HepG2 (cell line): Measurements from ENCODE around the gene BPI. TPM values are rescaled to one million over a fixed set of nuclear protein-coding genes. Genes with fewer than 3 reads are reported as not detected.

Experiments used
- ATAC-seq: fragments of 200-7000 bp; cut with Tn5 transposase; 3 replicates; pipeline ENCODE4 v1.9.1; 2020; ENCODE audit warnings: mild to moderate bottlenecking, moderate library complexity
- BruUV-seq: library from RNA; stranded (reverse); fragments of 400-500 nt; replicated peaks from 2 replicates; lab custom pipeline; 2021; lab: Mats Ljungman, UMichigan
- CTCF ChIA-PET: fragments of 300-600 bp; formaldehyde crosslinking; extraction: SDS; loops from one replicate; lab custom pipeline; 2021; ENCODE audit warnings: low total read pairs, inconsistent platforms, low intra/inter-chr PET ratio; lab: Yijun Ruan, JAX
- POLR2A ChIA-PET: fragments of 350-600 bp; sonication (Branson Sonifier 250); formaldehyde crosslinking; loops from one replicate; lab custom pipeline; 2020; ENCODE audit warnings: antibody characterized with exemption, inconsistent platforms; lab: Yijun Ruan, JAX
- DNase-seq: peaks from one replicate; pipeline ENCODE4 v3.0.0-alpha.2; 2015; ENCODE audit warnings: low spot score
- FAIRE-seq: peaks from 3 replicates; lab custom pipeline; 2011; peaks lifted over from hg19 to GRCh38; lab: Jason Lieb, UNC
- H2AFZ ChIP-seq: one replicate; pipeline ENCODE4 v1.6.1; 2011; ENCODE audit warnings: low read length, inconsistent platforms
- H3K27ac ChIP-seq: fragments of 300-600 bp; 3 replicates; pipeline ENCODE4 v1.8.0; 2011; ENCODE audit warnings: mixed run types, mild to moderate bottlenecking, mixed read lengths, low read length, inconsistent platforms; ENCODE audit not compliant: insufficient read depth; ENCODE audit errors: extremely low read length
- H3K27me3 ChIP-seq, 2 experiments: fragments of 200-600 bp in 1 of 2; 2 replicates in 1 of 2; 3 replicates in 1 of 2; pipeline versions ENCODE4 v1.6.0 to v1.8.0; 2011; ENCODE audit warnings: low read length in 2 of 2, mild to moderate bottlenecking in 2 of 2, moderate library complexity in 2 of 2, inconsistent platforms in 1 of 2; ENCODE audit not compliant: insufficient read depth in 2 of 2, control insufficient read depth in 1 of 2
- H3K36me3 ChIP-seq, 2 experiments: fragments of 200-600 bp in 1 of 2; replicated peaks in 1 of 2; 2 replicates in 1 of 2; 3 replicates in 1 of 2; pipeline versions ENCODE4 v1.5.1 to v1.8.0; 2011; ENCODE audit warnings: low read length in 2 of 2, inconsistent platforms in 1 of 2; ENCODE audit not compliant: insufficient read depth in 2 of 2, control insufficient read depth in 1 of 2
- H3K4me1 ChIP-seq: 2 replicates; pipeline ENCODE4 v1.5.1; 2012; ENCODE audit warnings: low read length, inconsistent platforms; ENCODE audit not compliant: insufficient read depth
- H3K4me2 ChIP-seq: 2 replicates; pipeline ENCODE4 v1.6.0; 2011; ENCODE audit warnings: low read depth, low read length, inconsistent platforms
- H3K4me3 ChIP-seq, 3 experiments: fragments of 200-600 bp in 1 of 3; sonication (generic), shearing (Covaris generic) in 1 of 3; replicated peaks in 1 of 3; 2 replicates each; pipeline ENCODE4 v1.5.1; 2011 to 2016; ENCODE audit warnings: low read length in 3 of 3, inconsistent platforms in 2 of 3, low read depth in 2 of 3, mild to moderate bottlenecking in 2 of 3, control low read depth in 1 of 3, mixed read lengths in 1 of 3; ENCODE audit not compliant: insufficient read depth in 1 of 3
- H3K79me2 ChIP-seq: one replicate; pipeline ENCODE4 v1.6.1; 2011; ENCODE audit warnings: low read length, inconsistent platforms; ENCODE audit not compliant: insufficient read depth
- H3K9ac ChIP-seq: 2 replicates; pipeline ENCODE4 v1.6.0; 2011; ENCODE audit warnings: mild to moderate bottlenecking, low read depth, low read length, inconsistent platforms; ENCODE audit not compliant: insufficient read depth
- H3K9me3 ChIP-seq: 2 replicates; pipeline ENCODE4 v1.5.1; 2012; ENCODE audit warnings: mild to moderate bottlenecking, low read length
- H4K20me1 ChIP-seq: 2 replicates; pipeline ENCODE4 v1.6.0; 2011; ENCODE audit warnings: inconsistent platforms, mild to moderate bottlenecking, low read length, moderate library complexity; ENCODE audit not compliant: insufficient read depth
- ARID3A ChIP-seq: IDR thresholded peaks from 2 replicates; pipeline ENCODE4 v1.6.1; 2012; ENCODE audit warnings: low read depth, low read length, improper control_type of control experiment
- CERS6 ChIP-seq: sonication (generic); formaldehyde crosslinking; IDR thresholded peaks from 2 replicates; pipeline ENCODE4 v1.5.0; 2020; ENCODE audit warnings: missing genetic modification reagents
- HCFC1 ChIP-seq: fragments of 150-350 bp; IDR thresholded peaks from 2 replicates; pipeline ENCODE4 v1.6.1; 2014; ENCODE audit warnings: low read depth, low read length
- MAFK ChIP-seq, 2 experiments: IDR thresholded peaks in 1 of 2; conservative IDR thresholded peaks in 1 of 2; 2 replicates each; pipeline ENCODE4 v1.6.1; 2011; ENCODE audit warnings: improper control_type of control experiment in 2 of 2, low read length in 2 of 2
- NFE2L2 ChIP-seq: fragments of 150-350 bp; IDR thresholded peaks from 2 replicates; pipeline ENCODE4 v1.6.1; 2014; ENCODE audit warnings: low read length
- NR3C1 ChIP-seq: sonication (generic); formaldehyde crosslinking; IDR thresholded peaks from 2 replicates; pipeline ENCODE4 v1.4.0; 2020; ENCODE audit warnings: missing genetic modification reagents
- PRDM10 ChIP-seq: sonication (generic); formaldehyde crosslinking; IDR thresholded peaks from 2 replicates; pipeline ENCODE4 v1.4.0; 2020; ENCODE audit warnings: low read depth, missing genetic modification reagents
- ZFP62 ChIP-seq: sonication (generic); formaldehyde crosslinking; IDR thresholded peaks from 2 replicates; pipeline ENCODE4 v1.4.0; 2020; ENCODE audit warnings: missing genetic modification reagents
- ZMYM3 ChIP-seq: sonication (generic); formaldehyde crosslinking; IDR thresholded peaks from 2 replicates; pipeline ENCODE4 v1.5.1; 2020; ENCODE audit warnings: mild to moderate bottlenecking, missing genetic modification reagents
- ZNF773 ChIP-seq: sonication (generic); formaldehyde crosslinking; IDR thresholded peaks from 2 replicates; pipeline ENCODE4 v1.4.0; 2020; ENCODE audit warnings: missing genetic modification reagents, borderline replicate concordance
- ZNF883 ChIP-seq: sonication (generic); formaldehyde crosslinking; IDR thresholded peaks from 2 replicates; pipeline ENCODE4 v1.5.1; 2020; ENCODE audit warnings: mild to moderate bottlenecking, missing genetic modification reagents; ENCODE audit errors: not compliant biosample characterization
- WGBS: methylation state at CpG from one replicate; pipeline ENCODE4 v1.1.6; 2017; ENCODE audit warnings: low lambda C conversion rate; 5-methylcytosine and 5-hydroxymethylcytosine counted together
- in situ Hi-C: cut with HindIII; loops from 2 replicates; pipeline ENCODE4 v1.10.0; 2017; ENCODE audit warnings: low pct_unique_long_range_greater_than_20kb; ENCODE audit not compliant: extremely low pct_ligation_motif_present
- intact Hi-C: fragments of 100-400 bp; cut with micrococcal nuclease; formaldehyde crosslinking; loops from one replicate; pipeline ENCODE4 v1.10.0; 2022; ENCODE audit not compliant: unreplicated experiment
- polyA plus RNA-seq, 8 experiments: library from polyadenylated mRNA; depleted of rRNA in 3 of 8; stranded (reverse) in 7 of 8; unstranded in 1 of 8; fragments of >200 nt; fragmentation: Illumina TruSeq in 4 of 8; extraction: Trizol in 4 of 8; gene quantifications; 2 replicates each; pipeline versions ENCODE4 v1.2.1 to v1.2.3, GENCODE V29; 2011 to 2016; ENCODE audit warnings: low read depth in 4 of 8, missing spikeins in 1 of 8, mixed read lengths in 1 of 8; ENCODE audit not compliant: insufficient read depth in 1 of 8
- total RNA-seq, 5 experiments: library from RNA; depleted of rRNA; stranded (reverse); fragments of >200 nt; fragmentation: Illumina TruSeq; extraction: Trizol; gene quantifications; 2 replicates each; pipeline ENCODE4 v1.2.3, GENCODE V29; 2016; ENCODE audit warnings: low read depth in 1 of 5

Gene BPI
- total and polyA plus RNA-seq, 2 of the 13 experiments (the other 11 are each of a cell fraction or from before 2014, with no cell fraction given): not detected

GRCh38 chr20:38294076-38294591, 9.8 kb upstream of the BPI start:
- TF ChIP-seq NFE2L2: 0 out of 2 replicates have a peak, but pooled peaks have one; percentile 42
- TF ChIP-seq ZNF773: no peak
- 0 out of 4 replicates have a peak, but pooled peaks of 1 of the 2 experiments have one; percentile 6 for TF ChIP-seq MAFK (conservative IDR thresholded peaks at IDR 0.05 in 1 of 2, IDR thresholded peaks at IDR 0.05 in 1 of 2; ENCODE audit: low read length in 2 of 2)
- H3K9ac ChIP-seq: no peak overlapping the region
- CTCF ChIA-PET: no interaction called here
- no peak overlapping the region for H2AFZ ChIP-seq
- no peaks in the 10 kb centered on the region for H3K9me3 ChIP-seq
- H4K20me1 ChIP-seq: no peaks in the 10 kb centered on the region
- 34% methylated on average over 8 of the region's 11 CpGs for WGBS
- peaks cover 15% of the 10 kb centered on the region for H3K4me1 ChIP-seq
- no peak overlapping the region for H3K27ac ChIP-seq
- H3K4me2 ChIP-seq: no peak overlapping the region
- H3K36me3 ChIP-seq: no peaks in the 10 kb centered on the region
- in situ Hi-C loops (no loop called here), intact Hi-C loops (loop anchor here (5.0 kb wide), 1 partner anchor 237 kb away; no protein-coding TSS in a partner anchor)
- no peak for ATAC-seq
- H3K4me3 ChIP-seq: no peak overlapping the region
- peaks cover 2 to 20% of the 10 kb centered on the region in 2 experiments; a peak in 3 of 5 replicates for H3K27me3 ChIP-seq
- DNase-seq: no peak
- POLR2A ChIA-PET: no interaction called here
- FAIRE-seq: no peak
- BruUV-seq: no TSS peak
- no peaks in the 10 kb centered on the region for H3K79me2 ChIP-seq

- 25% methylated on average over 5 of the region's 5 CpGs for WGBS
- Histone ChIP-seq H3K27ac (no peak overlapping the region), H3K79me2 (no peaks in the 10 kb centered on the region), H3K9me3 (no peaks in the 10 kb centered on the region), H3K27me3 (peaks cover 2 to 30% of the 10 kb centered on the region in 2 experiments; a peak in 4 of 5 replicates), H3K4me2 (no peak overlapping the region), H3K36me3 (no peaks in the 10 kb centered on the region), H4K20me1 (no peaks in the 10 kb centered on the region), H3K9ac (no peak overlapping the region), H3K4me1 (peaks cover 12% of the 10 kb centered on the region), H3K4me3 (no peak overlapping the region), H2AFZ (no peak overlapping the region)
- intact Hi-C loops (no loop called here), in situ Hi-C loops (no loop called here)
- FAIRE-seq (no peak), DNase-seq (no peak), ATAC-seq (no peak)
- ChIA-PET POLR2A (no interaction called here), CTCF (no interaction called here)
- no TSS peak for BruUV-seq
- no peak for TF ChIP-seq ZNF883 (CRISPR knock-in tag)
- TF ChIP-seq ZFP62 (CRISPR knock-in tag): no peak
- TF ChIP-seq ZMYM3 (CRISPR knock-in tag): no peak
- no peak for TF ChIP-seq NR3C1
- no peak for TF ChIP-seq HCFC1
- no peak for TF ChIP-seq CERS6 (CRISPR knock-in tag)
- no peak for TF ChIP-seq PRDM10 (CRISPR knock-in tag)
- TF ChIP-seq ARID3A: no peak
Measured at GRCh38 chr20:38295811-38296210, 8.1 kb upstream of the BPI start.
